HL-60 (cell line): ENCODE measurements around the gene TBPL1.

Source experiments
- POLR2AphosphoS5 ChIP-seq: IDR thresholded peaks from 2 replicates; pipeline ENCODE4 v1.6.1; 2012; ENCODE audit warnings: low read depth
- SPI1 ChIP-seq: IDR thresholded peaks from 2 replicates; pipeline ENCODE4 v1.6.1; 2012; ENCODE audit warnings: low read depth, mild to moderate bottlenecking, borderline replicate concordance
- TF ChIP-seq, protein P1 (sequence below): IDR thresholded peaks from one replicate; pipeline ENCODE4 v1.5.1; 2011; ENCODE audit warnings: low read length, control low read depth, inconsistent platforms; ENCODE audit not compliant: insufficient read depth
- TF ChIP-seq, protein P2 (sequence below): IDR thresholded peaks from 2 replicates; pipeline ENCODE4 v1.6.1; 2012; ENCODE audit warnings: low read depth; ENCODE audit not compliant: insufficient replicate concordance

DNA sequence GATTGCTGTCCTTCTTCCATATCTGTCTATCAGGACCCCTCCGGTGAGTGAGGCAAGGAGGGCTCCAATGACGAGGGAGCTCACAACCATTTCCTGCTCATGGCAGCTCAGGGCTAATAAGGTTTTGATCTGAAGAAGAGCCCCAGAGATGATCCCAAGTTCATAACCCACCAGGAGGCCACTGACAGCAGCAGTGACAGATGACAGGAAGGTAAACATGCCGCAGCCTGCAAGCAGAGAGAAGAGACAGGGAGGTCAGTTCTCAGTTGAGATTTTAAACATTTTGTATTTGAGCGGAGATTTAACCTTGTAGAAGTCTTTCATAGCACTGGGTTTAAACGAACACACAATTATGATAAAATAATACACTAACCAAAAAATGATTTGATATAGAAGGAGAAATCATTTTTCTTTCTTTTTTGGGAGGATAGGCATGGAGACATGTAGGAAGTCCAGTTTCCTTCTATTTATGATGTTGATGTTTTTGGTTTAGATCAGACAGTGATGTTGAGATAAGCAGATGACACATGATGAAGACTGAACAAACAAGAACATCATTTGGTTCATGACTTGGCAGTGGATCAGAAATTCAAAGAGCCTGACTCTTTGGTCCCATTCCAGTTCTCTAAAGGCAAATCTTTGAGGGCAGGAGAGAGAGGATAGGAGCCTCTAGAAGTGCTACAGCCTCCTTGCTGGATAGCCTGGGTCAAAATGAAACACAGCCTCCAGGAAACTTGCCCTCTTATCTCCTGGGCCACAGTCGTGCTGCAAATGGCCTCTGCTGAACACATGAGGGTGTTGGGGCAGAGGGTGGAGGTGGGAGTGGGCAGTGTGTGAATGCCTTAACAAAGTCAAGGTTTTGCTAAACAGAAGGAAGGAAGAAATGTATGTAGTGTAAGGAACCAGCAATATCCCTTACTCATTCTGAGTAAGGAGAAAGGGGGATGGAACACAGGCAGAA is 76.8 kb downstream of the TBPL1 start:
- TF ChIP-seq, protein P1, sequence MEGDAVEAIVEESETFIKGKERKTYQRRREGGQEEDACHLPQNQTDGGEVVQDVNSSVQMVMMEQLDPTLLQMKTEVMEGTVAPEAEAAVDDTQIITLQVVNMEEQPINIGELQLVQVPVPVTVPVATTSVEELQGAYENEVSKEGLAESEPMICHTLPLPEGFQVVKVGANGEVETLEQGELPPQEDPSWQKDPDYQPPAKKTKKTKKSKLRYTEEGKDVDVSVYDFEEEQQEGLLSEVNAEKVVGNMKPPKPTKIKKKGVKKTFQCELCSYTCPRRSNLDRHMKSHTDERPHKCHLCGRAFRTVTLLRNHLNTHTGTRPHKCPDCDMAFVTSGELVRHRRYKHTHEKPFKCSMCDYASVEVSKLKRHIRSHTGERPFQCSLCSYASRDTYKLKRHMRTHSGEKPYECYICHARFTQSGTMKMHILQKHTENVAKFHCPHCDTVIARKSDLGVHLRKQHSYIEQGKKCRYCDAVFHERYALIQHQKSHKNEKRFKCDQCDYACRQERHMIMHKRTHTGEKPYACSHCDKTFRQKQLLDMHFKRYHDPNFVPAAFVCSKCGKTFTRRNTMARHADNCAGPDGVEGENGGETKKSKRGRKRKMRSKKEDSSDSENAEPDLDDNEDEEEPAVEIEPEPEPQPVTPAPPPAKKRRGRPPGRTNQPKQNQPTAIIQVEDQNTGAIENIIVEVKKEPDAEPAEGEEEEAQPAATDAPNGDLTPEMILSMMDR = no peak
- TF ChIP-seq POLR2AphosphoS5 (no peak), SPI1 (no peak)
- TF ChIP-seq, protein P2, sequence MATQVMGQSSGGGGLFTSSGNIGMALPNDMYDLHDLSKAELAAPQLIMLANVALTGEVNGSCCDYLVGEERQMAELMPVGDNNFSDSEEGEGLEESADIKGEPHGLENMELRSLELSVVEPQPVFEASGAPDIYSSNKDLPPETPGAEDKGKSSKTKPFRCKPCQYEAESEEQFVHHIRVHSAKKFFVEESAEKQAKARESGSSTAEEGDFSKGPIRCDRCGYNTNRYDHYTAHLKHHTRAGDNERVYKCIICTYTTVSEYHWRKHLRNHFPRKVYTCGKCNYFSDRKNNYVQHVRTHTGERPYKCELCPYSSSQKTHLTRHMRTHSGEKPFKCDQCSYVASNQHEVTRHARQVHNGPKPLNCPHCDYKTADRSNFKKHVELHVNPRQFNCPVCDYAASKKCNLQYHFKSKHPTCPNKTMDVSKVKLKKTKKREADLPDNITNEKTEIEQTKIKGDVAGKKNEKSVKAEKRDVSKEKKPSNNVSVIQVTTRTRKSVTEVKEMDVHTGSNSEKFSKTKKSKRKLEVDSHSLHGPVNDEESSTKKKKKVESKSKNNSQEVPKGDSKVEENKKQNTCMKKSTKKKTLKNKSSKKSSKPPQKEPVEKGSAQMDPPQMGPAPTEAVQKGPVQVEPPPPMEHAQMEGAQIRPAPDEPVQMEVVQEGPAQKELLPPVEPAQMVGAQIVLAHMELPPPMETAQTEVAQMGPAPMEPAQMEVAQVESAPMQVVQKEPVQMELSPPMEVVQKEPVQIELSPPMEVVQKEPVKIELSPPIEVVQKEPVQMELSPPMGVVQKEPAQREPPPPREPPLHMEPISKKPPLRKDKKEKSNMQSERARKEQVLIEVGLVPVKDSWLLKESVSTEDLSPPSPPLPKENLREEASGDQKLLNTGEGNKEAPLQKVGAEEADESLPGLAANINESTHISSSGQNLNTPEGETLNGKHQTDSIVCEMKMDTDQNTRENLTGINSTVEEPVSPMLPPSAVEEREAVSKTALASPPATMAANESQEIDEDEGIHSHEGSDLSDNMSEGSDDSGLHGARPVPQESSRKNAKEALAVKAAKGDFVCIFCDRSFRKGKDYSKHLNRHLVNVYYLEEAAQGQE = no peak
